Measurements from ENCODE around the gene SELENOV. TPM values are rescaled to one million over a fixed set of nuclear protein-coding genes. Genes with fewer than 3 reads are reported as not detected.
A peak's percentile ranks its signal among the peaks of the same experiment; 100 is the strongest.

SELENOV gene
- total RNA-seq, 4 donors from 2014 or later = not detected

- H3K27me3 ChIP-seq = peaks cover 77% of the 10 kb centered on the region
- 5% methylated on average over 49 of the region's 96 CpGs for WGBS
- TF ChIP-seq CTCF (IDR thresholded peaks at IDR 0.05) = no peak
- no peak for TF ChIP-seq EP300 (IDR thresholded peaks at IDR 0.05)
- no peak for TF ChIP-seq POLR2AphosphoS5 (IDR thresholded peaks at IDR 0.05)
- TF ChIP-seq POLR2A (IDR thresholded peaks at IDR 0.05) = no peak
- DNase-seq (ENCODE audit: low spot score in 2 of 2) = no peak
- H3K27ac ChIP-seq = no peak overlapping the region
- H3K9me3 ChIP-seq = no peaks in the 10 kb centered on the region
- peaks cover 25% of the 10 kb centered on the region for H3K4me1 ChIP-seq
- H3K36me3 ChIP-seq = no peaks in the 10 kb centered on the region
- H3K4me3 ChIP-seq = peak overlapping the region; percentile 48
Observed at GRCh38 chr19:39506944-39507714, 7.8 kb upstream of the SELENOV start.

GRCh38 chr19:39507715-39508364 is 7.1 kb upstream of the SELENOV start:
- 27% methylated on average over 24 of the region's 24 CpGs for WGBS
- peaks cover 80% of the 10 kb centered on the region for H3K27me3 ChIP-seq

GRCh38 chr19:39508629-39509028 is 6.3 kb upstream of the SELENOV start:
- H3K4me3 ChIP-seq = no peak overlapping the region
- no peak for TF ChIP-seq CTCF (IDR thresholded peaks at IDR 0.05)
- TF ChIP-seq POLR2AphosphoS5 (IDR thresholded peaks at IDR 0.05) = no peak
- no peak for TF ChIP-seq EP300 (IDR thresholded peaks at IDR 0.05)
- no peak for TF ChIP-seq POLR2A (IDR thresholded peaks at IDR 0.05)
- H3K27ac ChIP-seq = no peak overlapping the region
- H3K27me3 ChIP-seq = peaks cover 82% of the 10 kb centered on the region
- H3K36me3 ChIP-seq = no peaks in the 10 kb centered on the region
- DNase-seq (ENCODE audit: low spot score in 2 of 2) = no peak
- no peaks in the 10 kb centered on the region for H3K9me3 ChIP-seq
- 83% methylated on average over 9 of the region's 9 CpGs for WGBS
- H3K4me1 ChIP-seq = peaks cover 16% of the 10 kb centered on the region

More at GRCh38 chr19:39507715-39508364, 7.1 kb upstream of the SELENOV start:
- no peak for DNase-seq (ENCODE audit: low spot score in 2 of 2)
- peaks cover 21% of the 10 kb centered on the region for H3K4me1 ChIP-seq
- TF ChIP-seq POLR2A (IDR thresholded peaks at IDR 0.05) = no peak
- no peak for TF ChIP-seq EP300 (IDR thresholded peaks at IDR 0.05)
- TF ChIP-seq POLR2AphosphoS5 (IDR thresholded peaks at IDR 0.05) = no peak
- TF ChIP-seq CTCF (IDR thresholded peaks at IDR 0.05) = no peak
- H3K27ac ChIP-seq = no peak overlapping the region
- H3K4me3 ChIP-seq = peak overlapping the region; percentile 48
- no peaks in the 10 kb centered on the region for H3K9me3 ChIP-seq
- H3K36me3 ChIP-seq = no peaks in the 10 kb centered on the region

DNA sequence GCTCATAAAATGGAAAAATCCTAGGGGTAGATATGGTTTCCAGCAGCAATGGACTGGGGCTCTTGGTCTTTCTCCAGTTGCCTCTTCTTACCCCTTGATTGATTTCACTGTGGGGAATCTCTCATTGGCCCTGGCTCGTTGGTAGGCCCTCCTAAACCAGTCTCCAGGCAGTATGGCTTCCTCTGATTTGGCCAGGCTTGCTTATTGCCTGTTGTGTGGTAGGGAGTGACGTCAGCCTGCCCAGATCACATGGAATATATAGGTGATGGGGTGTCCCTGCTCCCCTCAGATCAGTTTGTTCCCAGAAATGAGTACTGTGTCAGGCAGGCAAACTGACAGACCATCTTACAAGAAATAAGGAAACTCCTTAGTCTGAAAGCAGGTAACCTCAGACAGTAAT is 5.7 kb upstream of the SELENOV start:
- WGBS = 45% methylated on average over 2 of the region's 2 CpGs
- no peak overlapping the region for H3K4me3 ChIP-seq
- H3K27me3 ChIP-seq = peaks cover 82% of the 10 kb centered on the region
- no peaks in the 10 kb centered on the region for H3K9me3 ChIP-seq
- H3K27ac ChIP-seq = no peak overlapping the region
- peaks cover 16% of the 10 kb centered on the region for H3K4me1 ChIP-seq
- no peaks in the 10 kb centered on the region for H3K36me3 ChIP-seq
- no peak for TF ChIP-seq EP300 (IDR thresholded peaks at IDR 0.05)
- no peak for DNase-seq (ENCODE audit: low spot score in 2 of 2)

DNA sequence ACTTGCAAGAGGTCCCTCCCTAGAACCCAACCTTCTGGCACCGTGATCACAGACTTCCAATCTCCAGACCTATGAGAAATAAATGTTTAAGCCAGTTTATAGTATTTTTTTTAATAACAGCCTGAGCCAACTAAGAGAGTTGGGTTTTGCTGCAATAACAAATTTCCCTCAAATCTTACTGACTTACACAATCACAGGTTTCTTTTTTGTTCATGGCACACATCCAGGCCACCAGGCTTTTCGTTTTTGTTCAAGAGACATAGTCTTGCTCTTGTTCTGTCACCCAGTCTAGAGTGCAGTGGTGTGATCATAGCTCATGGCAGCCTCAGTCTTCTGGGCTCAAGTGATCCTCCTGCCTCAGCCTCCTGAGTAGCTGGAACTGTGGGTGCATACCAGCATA is 2.0 kb upstream of the SELENOV start:
- Histone ChIP-seq H3K9me3 (no peaks in the 10 kb centered on the region), H3K4me1 (peaks cover 13% of the 10 kb centered on the region), H3K4me3 (no peak overlapping the region), H3K27ac (no peak overlapping the region), H3K27me3 (peaks cover 82% of the 10 kb centered on the region), H3K36me3 (no peaks in the 10 kb centered on the region)
- no peak for TF ChIP-seq CTCF (IDR thresholded peaks at IDR 0.05)
- TF ChIP-seq POLR2A (IDR thresholded peaks at IDR 0.05) = no peak
- no peak for TF ChIP-seq POLR2AphosphoS5 (IDR thresholded peaks at IDR 0.05)
- no peak for TF ChIP-seq EP300 (IDR thresholded peaks at IDR 0.05)
- DNase-seq (ENCODE audit: low spot score in 2 of 2) = no peak
- 60% methylated on average over 2 of the region's 2 CpGs for WGBS
